Stimulated activated CD4-positive, alpha-beta T cell treated with anti-CD3 and anti-CD28 coated beads, Interleukin-1b, Interleukin-23, amount 100 ng/mL, for 4 hours (primary cell): Measurements from ENCODE around the gene IGFBP3.

ENCODE experiments used
- DNase-seq, 2 donors: peaks; one replicate each; pipeline ENCODE4 v3.0.0-alpha.2; 2020; ENCODE audit warnings: low read depth in 2 of 2

The IGFBP3 gene

DNA sequence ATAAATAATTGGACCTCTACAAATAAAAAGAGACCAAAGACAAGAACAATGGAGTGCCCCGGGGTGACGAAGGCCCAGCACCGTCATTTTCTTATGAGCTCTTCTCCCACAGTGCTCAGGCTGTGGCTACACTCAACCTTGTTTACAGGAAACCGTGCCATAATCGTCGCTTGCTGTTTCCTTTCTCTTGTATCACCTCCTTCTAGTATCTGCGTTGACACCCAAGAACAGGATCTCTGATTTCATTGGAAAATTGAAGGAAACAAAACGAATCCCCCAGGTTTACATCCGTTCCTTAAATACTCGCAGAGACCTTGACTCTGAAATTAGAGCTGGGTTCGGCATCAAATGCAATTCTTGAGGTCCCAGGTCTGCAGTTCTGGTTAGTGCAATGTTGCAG is 1.7 kb upstream of the IGFBP3 start:
- no peak for DNase-seq

DNA sequence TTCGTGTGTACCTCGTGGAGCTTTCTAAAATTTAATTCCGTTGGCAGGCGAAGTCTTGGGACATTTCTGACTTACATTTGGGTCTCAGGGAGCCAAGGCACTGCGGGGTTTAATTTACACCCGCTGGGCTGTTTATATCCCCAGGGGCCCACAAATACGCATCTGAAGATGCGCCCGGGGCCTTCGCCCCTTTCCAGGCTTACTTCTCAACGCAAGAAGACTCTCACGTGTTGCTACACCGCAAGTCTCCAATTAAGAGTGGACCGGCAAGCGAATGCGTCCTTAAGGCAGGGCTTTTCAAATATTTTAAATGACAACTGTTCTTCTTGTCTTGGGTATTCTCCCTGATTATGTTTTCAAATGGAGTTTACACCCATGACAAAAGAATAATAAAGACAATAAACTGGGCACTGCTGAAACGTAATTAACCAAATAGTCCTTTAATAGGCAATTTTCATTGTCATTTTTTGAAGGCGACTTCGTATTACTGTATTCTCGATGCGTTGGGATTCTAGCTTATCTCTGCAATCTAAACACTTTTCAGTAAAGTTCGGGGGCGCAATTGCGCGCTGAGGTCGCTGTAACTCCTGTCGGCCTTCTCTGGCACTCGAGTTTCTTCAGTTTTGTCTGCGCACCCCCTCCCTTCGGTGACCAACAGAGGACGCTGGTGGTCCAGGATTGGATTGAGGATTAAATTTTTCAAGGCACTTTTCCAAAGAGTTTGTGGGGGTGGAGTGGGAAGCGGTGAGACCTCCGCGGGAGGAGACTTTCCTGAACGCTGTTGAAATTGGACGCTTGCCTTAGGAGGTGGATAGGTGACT is 837 bp upstream of the IGFBP3 start:
- no peak for DNase-seq

DNA sequence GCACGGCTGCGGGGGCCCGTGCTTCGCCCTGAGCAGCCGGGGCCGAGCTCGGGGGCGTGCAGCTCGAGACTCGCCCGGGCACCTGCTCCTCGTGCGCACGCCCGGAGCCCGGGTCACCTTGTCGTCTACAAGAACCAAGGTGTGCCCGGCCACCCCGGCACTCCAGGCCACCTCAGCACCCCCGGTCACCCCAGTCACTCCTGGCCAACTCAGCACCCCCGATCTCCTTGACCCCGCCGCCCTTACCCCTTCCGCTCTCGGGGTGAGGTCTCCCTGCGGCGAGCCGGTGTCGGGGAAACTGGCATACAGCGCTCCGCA is 268 bp upstream of the IGFBP3 start:
- no peak for DNase-seq

DNA sequence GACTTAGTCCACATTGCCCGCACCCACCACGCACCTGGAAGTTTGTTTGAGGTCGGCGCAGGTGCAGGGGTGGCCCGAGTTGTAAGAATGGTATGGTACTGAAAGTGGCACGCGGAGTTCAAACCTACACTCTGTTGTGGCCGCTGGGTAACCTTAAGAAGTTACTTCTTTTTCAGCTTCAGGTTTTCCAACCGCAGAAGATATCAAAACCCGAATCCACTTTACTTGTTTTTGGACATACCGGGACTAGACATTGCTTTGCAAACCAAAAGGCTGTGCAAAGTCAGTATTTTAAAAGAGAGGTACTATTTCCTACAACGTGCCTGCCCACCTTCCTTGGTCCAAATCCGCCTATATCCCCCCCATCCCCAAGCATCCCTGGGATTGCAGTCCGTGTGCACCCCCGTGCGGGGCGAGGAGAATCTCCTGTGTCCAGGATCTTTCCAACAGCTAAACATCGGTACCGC is 1.0 kb downstream of the IGFBP3 start:
- no peak for DNase-seq

DNA sequence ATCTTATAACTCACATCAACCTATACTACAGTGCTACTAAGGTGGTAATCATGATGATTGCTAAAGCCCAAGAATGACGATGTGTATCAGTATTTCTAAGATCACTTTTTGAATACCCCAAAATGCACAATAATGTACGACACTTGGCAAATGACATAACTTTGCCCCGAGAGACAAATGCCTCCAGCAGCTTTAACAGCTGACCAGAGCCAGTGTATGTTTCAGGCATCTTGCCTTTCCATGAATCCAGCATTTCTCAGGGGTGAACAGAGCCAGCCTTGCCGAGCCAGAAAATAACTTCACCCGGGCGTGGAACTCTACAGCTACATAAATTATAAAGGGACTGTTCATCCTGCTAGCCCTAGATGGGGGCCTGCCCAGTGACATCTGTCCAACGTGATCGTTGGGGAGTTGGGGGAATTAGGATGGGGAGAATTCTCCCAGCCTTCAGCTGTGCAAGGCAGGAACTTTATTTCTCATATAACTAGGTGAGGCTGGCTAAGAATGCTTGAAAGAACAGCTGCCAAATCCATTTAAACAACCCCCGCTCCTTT is 1.8 kb downstream of the IGFBP3 start:
- DNase-seq: no peak

DNA sequence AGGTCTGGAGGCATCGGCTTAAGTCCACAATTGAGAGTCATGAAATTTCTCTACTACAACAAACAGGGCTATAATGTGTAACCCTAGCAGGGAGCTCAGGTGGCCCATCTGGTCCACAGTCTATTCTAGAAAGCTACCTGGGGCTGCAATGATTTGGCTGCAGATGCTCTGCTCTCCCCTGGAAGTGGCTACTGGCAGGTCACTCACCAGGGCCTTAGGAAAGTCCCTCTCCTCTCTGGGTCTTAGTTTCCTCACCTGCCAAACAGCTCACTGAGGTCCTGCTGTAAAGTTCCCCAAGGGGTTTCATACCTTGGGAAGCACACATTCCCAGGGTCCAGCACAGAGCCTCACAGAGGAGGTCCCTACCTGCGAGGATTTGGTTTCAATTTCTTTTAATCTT is 2.5 kb downstream of the IGFBP3 start:
- no peak for DNase-seq

DNA sequence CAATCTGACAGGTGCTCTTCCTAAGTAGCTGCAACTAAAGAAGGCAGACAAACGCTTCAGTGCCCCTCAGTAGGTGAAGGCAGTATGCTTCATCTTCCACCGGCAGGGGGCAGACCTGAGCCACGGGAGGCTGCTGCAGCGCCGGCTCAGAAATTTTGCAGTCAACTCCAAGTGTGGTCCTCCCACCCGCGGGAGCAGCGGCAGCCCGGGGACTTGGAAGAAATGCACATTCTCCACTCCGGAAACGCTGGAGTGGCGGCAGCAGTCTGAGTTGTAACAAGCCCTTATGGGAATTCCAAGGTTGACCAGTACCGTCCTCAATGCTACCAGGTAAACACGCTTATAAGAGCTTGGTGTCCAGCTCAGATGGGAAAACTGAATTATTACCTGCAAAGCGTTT is 3.4 kb downstream of the IGFBP3 start:
- DNase-seq: peak; percentile 65 to 72

DNA sequence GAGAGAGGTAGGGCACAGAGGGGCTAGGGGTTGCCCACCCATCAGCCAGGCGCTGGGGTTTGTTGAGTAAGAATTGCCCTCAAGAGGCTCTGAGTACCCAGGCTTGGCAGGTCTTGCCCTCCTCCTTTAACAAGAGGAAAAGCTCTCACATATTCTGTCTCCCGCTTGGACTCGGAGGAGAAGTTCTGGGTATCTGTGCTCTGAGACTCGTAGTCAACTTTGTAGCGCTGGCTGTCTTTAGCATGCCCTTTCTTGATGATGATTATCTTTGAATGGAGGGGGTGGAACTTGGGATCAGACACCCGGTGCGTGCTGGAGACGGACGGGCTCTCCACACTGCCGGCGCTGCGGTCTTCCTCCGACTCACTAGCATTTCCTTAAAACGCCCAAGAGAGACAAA is 4.0 kb downstream of the IGFBP3 start:
- no peak for DNase-seq

DNA sequence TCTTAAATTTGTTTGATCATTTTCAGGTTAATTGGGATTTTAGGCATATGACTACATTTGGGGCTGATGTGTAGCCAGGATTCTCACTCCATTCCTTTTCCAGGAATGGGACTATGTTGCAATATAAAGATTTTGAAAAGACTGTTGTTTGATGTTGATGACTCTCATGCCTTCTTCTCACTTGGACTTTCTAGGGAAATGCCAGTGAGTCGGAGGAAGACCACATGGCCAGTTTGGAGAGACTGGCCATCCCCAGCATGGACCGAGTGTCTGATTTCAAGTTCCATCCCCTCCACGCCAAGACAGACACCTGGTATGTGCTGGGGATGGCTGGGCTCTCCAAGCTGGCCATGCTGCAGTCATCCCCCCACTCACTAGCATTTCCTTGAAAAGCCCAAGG is 5.5 kb downstream of the IGFBP3 start:
- no peak for DNase-seq

DNA sequence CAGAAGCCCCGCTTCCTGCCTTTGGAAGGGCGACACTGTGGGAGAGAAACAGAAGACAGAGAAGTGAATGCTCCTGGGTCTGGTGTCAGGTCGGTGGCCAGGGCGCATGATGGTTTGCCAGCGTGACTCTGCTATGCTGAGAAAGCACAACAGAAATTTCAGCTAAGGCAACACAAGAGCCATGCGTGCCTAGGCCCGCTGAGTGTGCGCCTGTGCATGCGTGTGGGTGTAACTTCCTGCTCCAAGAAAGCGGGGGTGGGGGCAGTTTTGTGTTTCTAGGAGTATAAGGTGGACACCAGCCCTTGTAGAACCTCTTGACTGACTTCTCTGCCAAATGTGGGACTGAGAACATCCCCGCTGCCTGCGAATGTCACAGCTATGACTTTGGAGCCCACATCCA is 6.2 kb downstream of the IGFBP3 start:
- DNase-seq: no peak

DNA sequence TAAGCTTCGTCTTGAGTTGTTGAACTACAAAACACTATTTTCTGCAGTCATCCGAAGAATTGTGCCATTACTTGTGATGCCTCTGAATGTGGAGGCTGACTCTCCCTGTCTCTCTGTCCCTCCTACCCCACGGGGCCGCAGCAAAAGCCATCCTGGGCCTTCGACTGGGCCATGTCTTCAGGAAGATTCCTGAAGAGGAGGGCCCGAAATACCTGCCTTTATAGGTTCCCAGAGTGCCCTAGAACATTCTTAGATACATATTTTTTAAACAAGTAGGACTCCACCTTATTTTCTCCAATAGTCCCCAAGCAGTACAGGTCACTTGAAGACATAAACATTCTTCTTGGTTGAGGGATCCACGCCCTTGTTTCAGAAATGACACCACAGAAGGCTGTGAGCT is 8.1 kb downstream of the IGFBP3 start:
- DNase-seq: no peak

DNA sequence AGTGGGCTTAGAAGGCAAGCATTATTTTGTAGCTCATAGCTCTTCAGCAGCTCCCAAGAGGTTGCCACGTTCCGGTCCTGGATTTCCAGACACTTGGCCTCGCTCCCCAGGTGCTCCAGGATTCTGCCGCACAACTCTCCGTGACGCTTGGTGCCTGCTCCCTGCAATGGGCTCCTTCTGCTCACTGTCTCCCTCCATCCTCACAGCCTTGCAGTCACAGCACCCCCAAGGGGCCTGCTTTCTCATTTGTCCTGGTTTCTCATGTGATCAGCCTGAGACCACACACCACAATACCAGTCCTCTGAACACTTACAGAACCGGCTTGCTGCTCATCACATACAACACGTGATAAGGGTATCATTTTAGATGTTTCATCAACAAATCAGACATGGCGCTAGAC is 9.8 kb downstream of the IGFBP3 start:
- DNase-seq: no peak

DNA sequence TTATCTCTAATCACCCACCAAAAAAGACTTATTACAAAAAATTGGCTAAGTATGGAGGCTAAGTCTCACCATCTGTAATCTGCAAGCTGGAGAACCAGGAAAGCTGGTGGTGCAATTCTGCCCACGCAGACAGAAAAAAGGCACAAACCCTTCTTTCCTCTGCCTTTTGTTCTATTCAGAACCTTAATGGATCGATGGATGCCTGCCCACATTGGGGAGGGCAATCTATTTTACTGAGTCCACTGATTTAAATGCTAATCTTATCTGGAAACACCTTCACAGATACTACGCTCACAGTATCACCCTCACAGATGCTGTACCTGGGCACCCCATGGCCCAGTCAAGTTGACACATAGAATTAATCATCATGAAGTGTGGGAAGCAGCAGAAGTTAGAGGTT is 10.2 kb downstream of the IGFBP3 start:
- no peak for DNase-seq

DNA sequence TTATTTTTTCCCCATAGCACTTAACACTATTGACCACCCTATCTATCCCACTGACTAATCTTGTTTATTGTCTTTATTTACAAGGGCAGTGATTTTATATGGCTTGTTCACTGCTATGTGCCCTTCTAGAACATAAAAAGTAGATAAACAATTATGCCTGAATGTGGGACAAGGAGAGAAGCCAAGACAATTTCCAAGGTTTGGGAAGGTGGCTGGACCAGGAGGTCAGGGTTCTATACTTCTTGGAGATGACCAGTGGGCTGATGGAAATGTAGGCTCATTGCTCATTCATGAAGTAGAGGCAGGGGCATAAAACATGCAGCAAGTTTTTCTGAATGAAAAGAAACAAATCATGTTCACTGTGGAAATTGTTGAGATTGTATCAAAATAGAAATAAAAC is 11.5 kb downstream of the IGFBP3 start:
- DNase-seq: no peak

DNA sequence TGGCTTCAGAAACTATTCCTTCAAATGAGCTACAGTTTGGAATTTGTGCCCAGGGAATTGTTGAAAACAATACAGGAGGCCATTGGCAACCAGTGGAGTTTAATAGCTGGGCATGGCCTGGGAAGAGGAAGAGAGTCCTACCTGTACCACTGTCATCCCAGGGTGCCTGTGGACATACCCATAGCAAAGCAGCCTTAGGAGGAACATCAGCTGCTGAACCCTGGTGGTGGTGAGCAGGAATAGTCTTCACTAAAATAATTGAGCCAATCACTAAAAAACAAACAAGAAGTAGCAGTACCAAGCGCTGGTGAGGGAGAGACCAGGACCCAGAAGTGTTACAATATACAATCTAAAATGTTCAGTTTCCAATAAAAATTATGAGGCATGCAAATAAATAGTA is 18.3 kb downstream of the IGFBP3 start:
- DNase-seq: no peak

DNA sequence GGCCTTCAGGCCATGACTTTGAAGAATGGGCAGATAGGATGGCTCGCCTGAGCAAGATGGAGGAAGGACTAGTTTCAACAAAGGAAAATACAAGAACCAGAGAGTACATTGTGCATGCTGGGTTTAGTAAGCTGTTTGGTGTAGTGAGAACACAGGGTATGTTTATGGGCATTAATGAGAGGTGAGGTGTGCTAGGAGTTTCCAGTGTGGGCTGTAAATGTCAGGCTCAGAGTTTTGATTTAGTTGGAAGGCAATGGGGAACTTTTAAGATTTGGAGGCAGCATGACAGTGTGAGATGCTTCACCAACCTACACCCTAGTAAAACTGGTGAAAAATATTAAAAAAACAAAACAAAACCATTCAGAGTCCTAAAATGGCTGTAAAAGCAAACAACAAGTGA is 19.5 kb downstream of the IGFBP3 start:
- no peak for DNase-seq

DNA sequence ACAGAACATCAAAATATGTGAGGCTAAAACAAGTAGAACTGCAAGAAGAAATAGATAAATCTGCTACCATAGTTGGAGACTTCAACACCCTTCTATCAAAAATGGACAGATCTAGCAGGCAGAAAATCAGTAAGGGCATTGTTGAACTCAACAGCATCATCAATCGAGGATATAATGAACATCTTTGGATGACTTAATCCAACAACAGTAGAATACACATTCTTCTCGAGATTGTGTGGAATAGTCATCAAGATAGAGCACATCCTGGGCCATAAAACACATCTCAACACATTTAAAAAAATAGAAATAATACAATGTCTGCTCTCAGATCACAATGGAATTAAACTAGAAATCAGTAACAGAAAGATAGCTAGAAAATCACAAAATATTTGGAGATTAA is 22.9 kb downstream of the IGFBP3 start:
- DNase-seq: no peak

DNA sequence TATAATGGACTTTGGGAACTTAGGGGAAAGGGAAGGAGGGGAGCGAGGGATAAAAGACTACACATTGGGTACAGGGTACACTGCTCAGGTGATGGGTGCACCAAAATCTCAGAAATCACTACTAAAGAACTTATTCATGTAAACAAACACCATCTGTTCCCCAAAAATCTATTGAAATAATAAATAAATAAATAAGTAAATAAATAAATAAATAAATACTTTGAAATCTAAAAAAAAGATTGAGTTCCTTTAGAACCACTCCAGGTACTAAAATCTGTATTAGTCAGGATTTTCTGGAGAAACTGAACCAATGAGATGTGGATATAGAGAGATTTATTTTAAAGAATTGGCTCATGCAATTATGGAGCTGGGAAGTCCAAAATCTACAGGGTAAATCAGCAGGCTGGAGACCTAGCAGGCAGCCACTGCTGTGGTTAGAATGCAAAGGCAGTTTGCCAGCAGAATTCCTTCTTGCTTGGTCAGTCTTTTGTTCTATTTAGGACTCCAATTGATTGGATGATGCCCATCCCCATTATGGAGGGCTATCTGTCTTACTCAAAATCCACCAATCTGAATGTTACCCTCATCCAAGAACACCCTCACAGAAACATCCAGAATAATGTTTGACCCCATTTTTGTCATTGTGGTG is 23.9 kb downstream of the IGFBP3 start:
- DNase-seq: no peak

DNA sequence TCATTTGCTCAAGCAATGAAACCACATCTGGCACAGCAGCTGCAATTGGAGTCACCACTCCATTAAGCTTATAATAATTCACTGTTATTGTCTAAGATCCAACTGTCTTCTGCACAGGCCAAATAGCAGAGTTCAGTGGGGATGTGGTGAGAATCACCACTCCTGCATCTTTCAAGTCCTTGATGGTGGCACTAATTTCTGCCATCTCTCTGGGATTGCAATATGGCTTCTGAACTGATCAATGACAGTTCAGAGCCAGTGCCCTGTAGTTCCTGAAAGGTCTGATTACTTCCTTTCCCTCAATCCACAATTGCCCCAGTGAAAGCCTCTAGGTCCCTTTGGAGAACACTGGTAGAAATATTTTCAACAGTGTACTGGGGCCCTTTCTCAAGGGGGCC is 26.4 kb downstream of the IGFBP3 start:
- DNase-seq: no peak

DNA sequence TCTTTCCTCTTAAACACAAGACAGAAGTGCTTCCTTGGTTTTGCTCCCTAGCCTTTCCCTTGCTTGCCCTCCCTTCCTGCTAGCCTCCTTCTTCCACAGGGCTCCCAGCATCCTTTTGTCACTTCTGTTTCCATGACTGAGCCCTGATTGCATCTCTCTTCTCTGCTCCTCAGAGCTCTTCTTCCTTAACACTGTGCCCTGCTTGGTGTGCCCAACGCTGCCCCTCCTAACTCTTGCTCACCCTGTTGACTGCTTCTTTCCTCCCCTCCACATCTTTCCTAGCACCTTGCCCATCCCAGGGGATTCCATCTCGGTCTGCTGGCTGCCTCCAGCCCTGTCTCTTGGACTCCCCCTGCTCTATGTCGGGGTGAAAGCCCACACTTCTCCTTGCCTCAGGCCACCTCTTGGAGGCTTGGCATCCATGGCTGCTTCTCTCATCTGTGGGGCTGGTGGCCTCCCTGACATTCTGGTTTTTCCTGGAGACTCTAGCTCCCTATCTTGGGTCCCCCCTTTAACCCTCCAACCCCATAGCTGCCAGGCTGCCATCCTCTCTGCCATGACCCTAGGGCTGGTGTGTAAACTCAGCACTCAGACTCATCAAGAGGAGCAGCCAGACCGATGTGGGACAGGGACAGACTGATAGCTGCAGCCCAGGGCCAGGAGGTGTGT is 26.9 kb downstream of the IGFBP3 start:
- no peak for DNase-seq

DNA sequence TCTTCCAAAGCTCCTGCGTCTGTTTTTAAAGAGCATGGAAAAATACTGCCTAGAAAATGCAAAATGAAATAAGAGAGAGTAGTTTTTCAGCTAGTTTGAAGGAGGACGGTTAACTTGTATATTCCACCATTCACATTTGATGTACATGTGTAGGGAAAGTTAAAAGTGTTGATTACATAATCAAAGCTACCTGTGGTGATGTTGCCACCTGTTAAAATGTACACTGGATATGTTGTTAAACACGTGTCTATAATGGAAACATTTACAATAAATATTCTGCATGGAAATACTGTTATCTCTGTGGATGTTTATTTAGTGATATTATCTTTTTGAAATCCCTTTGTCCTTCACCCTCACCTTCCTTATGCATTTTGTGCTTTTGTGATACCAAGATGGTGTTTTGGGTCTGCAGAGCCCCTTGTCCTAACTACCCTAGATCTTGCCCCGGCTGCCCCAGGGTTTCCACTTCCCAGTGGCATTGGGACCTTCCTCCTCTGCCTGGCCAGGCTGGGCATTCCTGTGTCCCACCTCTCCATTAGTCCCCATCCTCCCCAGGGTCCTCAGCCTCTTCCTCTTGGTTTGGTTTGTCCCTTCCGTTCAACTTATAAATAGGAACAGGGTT is 27.6 kb downstream of the IGFBP3 start:
- DNase-seq: no peak

DNA sequence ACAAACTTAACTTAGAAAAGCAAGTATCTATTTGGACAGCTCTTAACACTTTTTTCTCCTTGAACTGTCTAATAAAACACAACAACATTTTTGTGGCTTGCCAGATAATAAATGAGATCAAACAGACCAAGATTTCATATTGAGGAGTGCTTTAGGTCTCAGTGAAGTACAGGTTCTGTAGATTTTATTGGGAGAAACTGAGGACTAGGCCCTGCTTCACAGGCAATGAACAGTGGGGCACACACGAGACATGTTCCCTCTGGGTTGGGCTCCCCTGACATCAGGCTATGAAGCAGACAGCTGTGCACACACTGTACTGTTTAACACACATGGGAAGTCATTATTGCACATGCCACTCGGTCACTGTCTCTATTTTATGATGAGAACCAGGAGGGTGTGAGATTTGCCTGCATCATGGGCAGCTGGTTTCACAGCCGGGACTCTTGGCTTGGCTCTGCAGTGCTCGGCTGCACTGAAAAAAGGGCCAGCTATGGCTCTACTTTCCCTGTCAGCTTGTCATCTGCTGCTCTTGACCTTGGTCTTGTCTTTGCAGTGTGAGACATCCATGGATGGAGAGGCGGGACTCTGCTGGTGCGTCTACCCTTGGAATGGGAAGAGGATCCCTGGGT is 28.6 kb downstream of the IGFBP3 start:
- DNase-seq: no peak
